ENCODE measurements around the gene ADRB2.

Gene ADRB2

DNA sequence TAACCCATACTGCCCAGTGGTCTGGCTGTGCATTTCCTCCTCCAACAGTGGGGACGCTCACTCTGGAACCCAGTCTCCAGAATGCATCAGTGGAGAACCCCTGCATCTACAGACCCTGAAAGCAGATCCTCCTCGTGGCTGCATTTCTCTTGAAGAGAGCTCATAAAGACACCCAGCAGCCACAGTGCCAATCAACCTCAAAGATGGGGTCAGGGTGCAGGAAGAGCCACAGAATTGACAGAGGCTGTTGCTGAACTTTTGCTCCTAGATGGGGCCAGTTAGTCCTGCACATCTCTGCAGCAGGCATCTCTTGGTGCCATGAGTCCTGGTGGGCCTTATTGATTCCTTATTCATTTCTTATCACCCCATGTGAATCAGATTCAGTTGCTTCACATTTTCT is 39.6 kb downstream of the ADRB2 start:
- Histone ChIP-seq H3K27ac (ENCODE audit: low read depth, low read length) (no peak overlapping the region), H3K27me3 (ENCODE audit: low read length) (no peaks in the 10 kb centered on the region; the same call in 1 of the 2 replicates), H3K36me3 (ENCODE audit: low read length) (no peaks in the 10 kb centered on the region), H4K20me1 (ENCODE audit: low read depth, low read length) (no peaks in the 10 kb centered on the region), H3K79me2 (ENCODE audit: insufficient read depth, low read length) (no peaks in the 10 kb centered on the region), H2AFZ (ENCODE audit: low read depth, low read length, severe bottlenecking) (no peak overlapping the region), H3K9me2 (replicated peaks; ENCODE audit: insufficient read depth, low read length) (no peaks in the 10 kb centered on the region), H3K4me3 (ENCODE audit: insufficient read depth, low read length, poor library complexity, severe bottlenecking) (no peak overlapping the region), H3F3A (ENCODE audit: insufficient read depth) (no peaks in the 10 kb centered on the region), H3K9me3 (ENCODE audit: insufficient read depth, low read length) (no peaks in the 10 kb centered on the region), H3K4me2 (ENCODE audit: low read depth, low read length, poor library complexity, severe bottlenecking) (no peak overlapping the region), H3K9ac (ENCODE audit: low read length) (no peak overlapping the region)
- TF ChIP-seq, protein P1, sequence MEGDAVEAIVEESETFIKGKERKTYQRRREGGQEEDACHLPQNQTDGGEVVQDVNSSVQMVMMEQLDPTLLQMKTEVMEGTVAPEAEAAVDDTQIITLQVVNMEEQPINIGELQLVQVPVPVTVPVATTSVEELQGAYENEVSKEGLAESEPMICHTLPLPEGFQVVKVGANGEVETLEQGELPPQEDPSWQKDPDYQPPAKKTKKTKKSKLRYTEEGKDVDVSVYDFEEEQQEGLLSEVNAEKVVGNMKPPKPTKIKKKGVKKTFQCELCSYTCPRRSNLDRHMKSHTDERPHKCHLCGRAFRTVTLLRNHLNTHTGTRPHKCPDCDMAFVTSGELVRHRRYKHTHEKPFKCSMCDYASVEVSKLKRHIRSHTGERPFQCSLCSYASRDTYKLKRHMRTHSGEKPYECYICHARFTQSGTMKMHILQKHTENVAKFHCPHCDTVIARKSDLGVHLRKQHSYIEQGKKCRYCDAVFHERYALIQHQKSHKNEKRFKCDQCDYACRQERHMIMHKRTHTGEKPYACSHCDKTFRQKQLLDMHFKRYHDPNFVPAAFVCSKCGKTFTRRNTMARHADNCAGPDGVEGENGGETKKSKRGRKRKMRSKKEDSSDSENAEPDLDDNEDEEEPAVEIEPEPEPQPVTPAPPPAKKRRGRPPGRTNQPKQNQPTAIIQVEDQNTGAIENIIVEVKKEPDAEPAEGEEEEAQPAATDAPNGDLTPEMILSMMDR (IDR thresholded peaks at IDR 0.05; ENCODE audit: insufficient read depth, low read length, poor library complexity, severe bottlenecking), result no peak
- TF ChIP-seq EZH2phosphoT487 (conservative IDR thresholded peaks at IDR 0.05; ENCODE audit: low read length), result no peak

DNA sequence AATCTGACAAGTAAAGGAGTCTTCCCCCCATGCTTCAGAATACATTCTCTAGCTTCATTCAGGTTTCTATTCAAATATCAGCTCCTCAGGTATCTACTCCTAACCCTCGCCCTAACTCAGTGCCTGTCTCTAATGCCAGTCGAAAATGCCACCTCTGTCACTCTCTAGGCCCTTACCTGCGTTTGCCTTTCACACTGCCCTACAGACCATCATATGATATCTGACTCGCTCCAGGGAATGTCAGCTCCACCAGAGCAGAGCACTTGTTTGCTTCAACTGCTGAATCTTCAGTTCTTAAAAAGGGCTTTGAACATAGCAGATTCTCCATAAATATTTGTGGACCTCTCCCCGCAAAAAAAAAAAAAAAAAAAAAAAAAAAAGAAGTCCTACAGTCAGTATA is 46.7 kb downstream of the ADRB2 start:
- H3K9me3 ChIP-seq (ENCODE audit: insufficient read depth, low read length), result no peaks in the 10 kb centered on the region
- H3F3A ChIP-seq (ENCODE audit: insufficient read depth), result no peaks in the 10 kb centered on the region
- H3K36me3 ChIP-seq (ENCODE audit: low read length), result no peaks in the 10 kb centered on the region
- H3K4me2 ChIP-seq (ENCODE audit: low read depth, low read length, poor library complexity, severe bottlenecking), result no peak overlapping the region
- no peak overlapping the region for H3K27ac ChIP-seq (ENCODE audit: low read depth, low read length)
- TF ChIP-seq, protein P1 (IDR thresholded peaks at IDR 0.05; ENCODE audit: insufficient read depth, low read length, poor library complexity, severe bottlenecking), result no peak
- no peak for TF ChIP-seq EZH2phosphoT487 (conservative IDR thresholded peaks at IDR 0.05; ENCODE audit: low read length)
- no peaks in the 10 kb centered on the region; the same call in 1 of the 2 replicates for H3K27me3 ChIP-seq (ENCODE audit: low read length)
- no peaks in the 10 kb centered on the region for H4K20me1 ChIP-seq (ENCODE audit: low read depth, low read length)
- H3K79me2 ChIP-seq (ENCODE audit: insufficient read depth, low read length), result no peaks in the 10 kb centered on the region
- H3K9me2 ChIP-seq (replicated peaks; ENCODE audit: insufficient read depth, low read length), result no peaks in the 10 kb centered on the region
- no peak overlapping the region for H3K4me3 ChIP-seq (ENCODE audit: insufficient read depth, low read length, poor library complexity, severe bottlenecking)
- H2AFZ ChIP-seq (ENCODE audit: low read depth, low read length, severe bottlenecking), result no peak overlapping the region
- H3K9ac ChIP-seq (ENCODE audit: low read length), result no peak overlapping the region

DNA sequence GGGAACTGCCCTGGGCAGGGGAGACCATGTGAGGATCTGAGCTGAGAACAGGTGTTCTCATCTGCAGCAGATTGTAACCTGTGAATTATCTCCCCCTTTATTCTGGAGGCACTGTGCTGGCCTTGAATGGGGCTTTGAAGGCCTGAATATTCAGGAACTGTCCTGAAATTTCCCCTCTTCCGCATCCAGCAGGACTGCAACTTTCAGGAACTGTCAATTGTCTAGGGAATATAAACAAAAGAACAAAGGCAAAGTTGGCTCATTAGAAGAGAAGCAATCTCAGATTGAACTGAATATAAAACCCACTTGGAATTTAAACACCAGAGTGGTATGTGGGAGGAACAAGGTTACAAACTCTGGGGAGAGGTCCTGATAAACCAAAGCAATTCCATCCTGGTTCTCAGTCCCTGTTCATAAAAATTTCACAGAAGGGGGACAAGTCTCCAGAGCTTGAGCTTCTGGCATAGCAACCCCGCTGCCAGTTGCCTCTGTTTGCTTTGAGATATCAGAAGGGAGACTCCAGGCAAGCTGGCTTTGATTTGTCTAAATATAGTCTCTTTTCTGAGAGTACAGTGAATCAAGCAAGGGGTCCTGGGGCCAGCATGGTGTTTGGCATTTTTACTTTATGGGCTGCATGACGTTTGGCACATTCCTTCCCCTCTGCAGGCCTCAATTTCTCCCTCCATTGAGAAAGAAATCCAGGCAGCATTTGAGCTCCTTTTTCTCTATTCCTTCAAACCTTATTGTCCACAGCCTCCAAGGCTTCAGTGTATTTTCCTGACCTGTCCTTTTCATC is 47.5 kb downstream of the ADRB2 start:
- H3F3A ChIP-seq (ENCODE audit: insufficient read depth), result no peaks in the 10 kb centered on the region
- no peak overlapping the region for H3K9ac ChIP-seq (ENCODE audit: low read length)
- H3K79me2 ChIP-seq (ENCODE audit: insufficient read depth, low read length), result no peaks in the 10 kb centered on the region
- no peaks in the 10 kb centered on the region for H3K9me2 ChIP-seq (replicated peaks; ENCODE audit: insufficient read depth, low read length)
- TF ChIP-seq EZH2phosphoT487 (conservative IDR thresholded peaks at IDR 0.05; ENCODE audit: low read length), result no peak
- TF ChIP-seq, protein P1 (IDR thresholded peaks at IDR 0.05; ENCODE audit: insufficient read depth, low read length, poor library complexity, severe bottlenecking), result no peak
- no peak overlapping the region for H3K4me2 ChIP-seq (ENCODE audit: low read depth, low read length, poor library complexity, severe bottlenecking)
- no peaks in the 10 kb centered on the region for H3K9me3 ChIP-seq (ENCODE audit: insufficient read depth, low read length)
- H3K27ac ChIP-seq (ENCODE audit: low read depth, low read length), result no peak overlapping the region
- H4K20me1 ChIP-seq (ENCODE audit: low read depth, low read length), result no peaks in the 10 kb centered on the region
- no peak overlapping the region for H2AFZ ChIP-seq (ENCODE audit: low read depth, low read length, severe bottlenecking)
- H3K36me3 ChIP-seq (ENCODE audit: low read length), result no peaks in the 10 kb centered on the region
- no peak overlapping the region for H3K4me3 ChIP-seq (ENCODE audit: insufficient read depth, low read length, poor library complexity, severe bottlenecking)
- no peaks in the 10 kb centered on the region; the same call in 1 of the 2 replicates for H3K27me3 ChIP-seq (ENCODE audit: low read length)
